ENCODE results near the gene SUMO3.

DNA sequence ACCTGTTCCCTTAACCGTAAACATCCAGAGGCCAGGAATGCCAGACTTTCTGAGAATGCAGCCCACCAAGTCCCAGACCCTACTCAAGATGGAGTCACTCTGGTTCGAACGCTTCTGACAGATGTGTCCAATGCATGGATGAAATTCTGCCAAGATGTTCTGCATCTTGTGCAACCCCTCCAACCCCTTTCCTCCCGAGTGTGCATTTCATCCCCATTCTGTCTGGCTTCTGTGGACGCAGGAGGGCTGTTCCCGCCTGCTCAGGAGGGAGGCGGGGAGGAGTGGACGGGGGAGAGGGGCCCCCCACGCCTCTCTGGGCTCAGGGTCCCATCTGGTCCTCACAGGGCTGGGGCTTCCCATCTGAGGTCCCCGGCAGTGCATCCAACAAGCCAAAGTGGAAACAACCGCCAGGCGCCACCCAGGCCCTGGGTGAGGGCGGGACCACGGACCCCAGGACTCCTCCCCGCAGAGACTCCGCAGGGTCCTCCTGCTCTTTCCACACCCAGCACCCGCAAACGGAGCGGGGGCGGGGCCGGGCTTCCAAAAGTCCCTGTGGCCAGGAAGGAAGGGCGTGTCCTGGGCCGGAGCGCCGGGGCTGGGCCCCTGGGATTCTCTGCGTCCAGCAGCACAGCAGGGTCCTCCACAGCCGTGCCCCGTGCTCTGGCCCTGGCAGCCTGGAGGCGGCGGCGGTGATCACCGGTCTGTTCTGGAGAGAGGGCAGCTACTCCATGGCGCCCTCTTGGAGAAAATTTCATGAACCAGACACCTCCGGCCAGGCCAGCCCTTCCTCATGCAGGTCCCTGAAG lies 27.8 kb upstream of the SUMO3 start:
- TF ChIP-seq EZH2phosphoT487 (IDR thresholded peaks at IDR 0.05; ENCODE audit: insufficient read depth, low read depth) (no peak), EZH2 (IDR thresholded peaks at IDR 0.05; ENCODE audit: insufficient read depth, poor library complexity, severe bottlenecking) (no peak)
